ENCODE measurements around the gene ACO2.
"Not testable (repeated sequence)": the region's sequence is repeated elsewhere in the genome, so short reads cannot be mapped to it uniquely, and the experiment has no call there.

- not testable (repeated sequence) for TF ChIP-seq EZH2 (IDR thresholded peaks at IDR 0.05; ENCODE audit: borderline replicate concordance, low read depth, low read length, poor library complexity, severe bottlenecking); CTCF (conservative IDR thresholded peaks at IDR 0.05; ENCODE audit: low read depth, low read length)
These were observed 34.4 kb upstream of the ACO2 start for GRCh38 chr22:41434361-41435003.
